K562 (cell line): ENCODE results near the gene LPAR5. TPM values are rescaled to one million over a fixed set of nuclear protein-coding genes. Genes with fewer than 3 reads are reported as not detected.

ENCODE experiments used
- ARID1B ChIP-seq: fragments of 450-650 bp; IDR thresholded peaks from 2 replicates; pipeline ENCODE4 v1.6.1; 2016; ENCODE audit warnings: antibody characterized with exemption, mild to moderate bottlenecking, inconsistent platforms
- EGR1 ChIP-seq: fragments of 450-650 bp; conservative IDR thresholded peaks from 2 replicates; pipeline ENCODE4 v1.6.1; 2017; ENCODE audit warnings: mild to moderate bottlenecking
- KDM5B ChIP-seq: fragments of 200-600 bp; sonication (generic); IDR thresholded peaks from 2 replicates; pipeline ENCODE4 v1.6.1; 2012; ENCODE audit warnings: low read depth, mild to moderate bottlenecking, moderate library complexity, low read length, control low read depth, inconsistent platforms; ENCODE audit not compliant: insufficient replicate concordance
- MYBL2 ChIP-seq, 2 experiments: fragments of 450-650 bp in 1 of 2; sonication (generic) in 1 of 2; formaldehyde crosslinking in 1 of 2; IDR thresholded peaks; 2 replicates each; pipeline versions ENCODE4 v1.6.1 to v1.8.1; 2017 to 2022; ENCODE audit warnings: borderline replicate concordance in 1 of 2, inconsistent platforms in 1 of 2, low read depth in 1 of 2, mild to moderate bottlenecking in 1 of 2, missing genetic modification reagents in 1 of 2, moderate library complexity in 1 of 2
- NFE2 ChIP-seq: IDR thresholded peaks from 2 replicates; pipeline ENCODE4 v1.6.1; 2014; ENCODE audit warnings: antibody characterized with exemption, low read depth
- SIX5 ChIP-seq, 2 experiments: IDR thresholded peaks; 2 replicates each; pipeline ENCODE4 v1.6.1; 2011; ENCODE audit warnings: low read length in 2 of 2, borderline replicate concordance in 1 of 2, low read depth in 1 of 2, mild to moderate bottlenecking in 1 of 2, moderate library complexity in 1 of 2; ENCODE audit not compliant: insufficient read depth in 1 of 2
- TBP ChIP-seq: optimal IDR thresholded peaks from 2 replicates; pipeline ENCODE3; 2011; ENCODE audit warnings: low read depth, low read length, improper control_type of control experiment
- polyA plus RNA-seq, 8 experiments: library from polyadenylated mRNA; depleted of rRNA in 4 of 8; stranded (reverse) in 5 of 8; unstranded in 3 of 8; fragments of >200 nt; fragmentation: Nextera tagmentation in 2 of 8; fragmentation: Illumina TruSeq in 1 of 8; extraction: Ambion mirVana in 2 of 8; extraction: Trizol in 1 of 8; gene quantifications; 2 replicates each; pipeline versions ENCODE4 v1.2.1 to v1.2.3, GENCODE V29; 2011 to 2014; ENCODE audit warnings: inconsistent platforms in 1 of 8, missing spikeins in 1 of 8
- total RNA-seq, 7 experiments: library from RNA; depleted of rRNA in 6 of 7; stranded (reverse); fragments of >200 nt in 6 of 7; fragmentation: Illumina TruSeq in 2 of 7; extraction: Trizol in 2 of 7; gene quantifications; 2 replicates each; pipeline versions ENCODE4 v1.2.1 to v1.2.3, GENCODE V29; 2011 to 2021; ENCODE audit warnings: low replicate concordance in 1 of 7
- TF ChIP-seq, protein P1 (sequence below), 2 experiments: fragments of 450-650 bp; conservative IDR thresholded peaks; 2 replicates each; pipeline ENCODE4 v1.6.1; 2017; ENCODE audit warnings: mild to moderate bottlenecking in 2 of 2, moderate library complexity in 2 of 2
- TF ChIP-seq, protein P2 (sequence below): fragments of 450-650 bp; IDR thresholded peaks from 2 replicates; pipeline ENCODE4 v1.6.1; 2018; ENCODE audit not compliant: partially characterized antibody
- TF ChIP-seq, protein P3 (sequence below), 3 experiments: fragments of 200-800 bp in 1 of 3; fragments of 250-450 bp in 1 of 3; fragments of 450-650 bp in 1 of 3; sonication (Bioruptor Pico) in 1 of 3; sonication (Bioruptor generic) in 1 of 3; formaldehyde crosslinking in 1 of 3; IDR thresholded peaks; 2 replicates each; pipeline versions ENCODE4 v1.6.1 to v1.8.0; 2016 to 2022; ENCODE audit warnings: mild to moderate bottlenecking in 2 of 3, missing genetic modification characterization in 2 of 3, missing compliant biosample characterization in 1 of 3, moderate library complexity in 1 of 3
- TF ChIP-seq, protein P4 (sequence below): fragments of 450-650 bp; formaldehyde crosslinking; IDR thresholded peaks from 2 replicates; pipeline ENCODE4 v1.4.0; 2020; ENCODE audit warnings: mild to moderate bottlenecking
- TF ChIP-seq, protein P5 (sequence below): fragments of 450-650 bp; IDR thresholded peaks from 2 replicates; pipeline ENCODE4 v1.6.1; 2014; ENCODE audit warnings: low read depth, mild to moderate bottlenecking, moderate library complexity, borderline replicate concordance

Gene LPAR5
- total and polyA plus RNA-seq, 9 of the 15 experiments (the other 6 are each of a cell fraction or from before 2014, with no cell fraction given): 1.3 to 11.7 (median 3.6) TPM

DNA sequence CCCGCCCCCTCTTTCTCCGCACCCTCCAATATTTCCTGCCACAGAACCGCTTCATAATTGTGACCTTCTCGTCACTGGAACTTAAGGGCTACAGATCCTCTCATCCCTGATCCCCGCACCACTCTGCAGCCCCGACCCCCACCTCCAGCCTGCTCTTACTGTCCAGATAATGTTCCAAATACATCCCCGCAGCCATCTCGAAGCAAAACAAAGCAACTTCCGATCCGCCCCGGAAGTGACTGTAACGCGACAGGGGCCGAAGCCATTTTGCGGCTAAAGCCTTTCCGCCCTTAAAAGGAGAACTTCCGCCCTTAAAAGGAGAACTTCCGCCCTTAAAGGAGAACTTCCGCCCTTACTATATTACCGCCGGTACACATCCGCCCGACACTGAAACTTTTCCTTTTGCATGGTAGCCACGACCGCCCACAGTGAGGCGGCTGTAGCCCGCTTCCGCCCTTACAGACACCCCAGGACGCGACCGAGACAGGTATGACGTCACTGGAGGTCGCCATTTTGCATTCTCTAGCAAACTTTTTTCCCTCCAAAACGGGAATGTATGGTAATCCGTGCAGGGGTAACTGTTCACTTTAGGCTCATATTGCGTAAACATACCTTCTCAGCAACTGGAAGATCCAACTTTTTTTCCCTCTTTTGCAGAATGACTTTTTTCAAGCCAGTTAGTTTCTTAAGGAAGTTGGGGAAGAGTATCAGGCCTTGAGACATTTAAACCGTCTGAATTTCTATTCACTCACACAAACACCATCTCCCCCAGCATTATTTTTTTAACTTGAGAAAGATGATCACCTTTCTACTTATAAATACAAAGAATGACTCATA, 27.4 kb upstream of the LPAR5 start, which contains the start of gene ING4 (continued):
- TF ChIP-seq ARID1B: no peak
- peak; percentile 80 to 85 for TF ChIP-seq SIX5 (IDR thresholded peaks at IDR 0.05; ENCODE audit: borderline replicate concordance in 1 of 2, insufficient read depth in 1 of 2, low read depth in 1 of 2, low read length in 2 of 2)
- TF ChIP-seq, protein P1, sequence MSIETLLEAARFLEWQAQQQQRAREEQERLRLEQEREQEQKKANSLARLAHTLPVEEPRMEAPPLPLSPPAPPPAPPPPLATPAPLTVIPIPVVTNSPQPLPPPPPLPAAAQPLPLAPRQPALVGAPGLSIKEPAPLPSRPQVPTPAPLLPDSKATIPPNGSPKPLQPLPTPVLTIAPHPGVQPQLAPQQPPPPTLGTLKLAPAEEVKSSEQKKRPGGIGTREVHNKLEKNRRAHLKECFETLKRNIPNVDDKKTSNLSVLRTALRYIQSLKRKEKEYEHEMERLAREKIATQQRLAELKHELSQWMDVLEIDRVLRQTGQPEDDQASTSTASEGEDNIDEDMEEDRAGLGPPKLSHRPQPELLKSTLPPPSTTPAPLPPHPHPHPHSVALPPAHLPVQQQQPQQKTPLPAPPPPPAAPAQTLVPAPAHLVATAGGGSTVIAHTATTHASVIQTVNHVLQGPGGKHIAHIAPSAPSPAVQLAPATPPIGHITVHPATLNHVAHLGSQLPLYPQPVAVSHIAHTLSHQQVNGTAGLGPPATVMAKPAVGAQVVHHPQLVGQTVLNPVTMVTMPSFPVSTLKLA (conservative IDR thresholded peaks at IDR 0.05): peak; percentile 78 to 91
- TF ChIP-seq, protein P2, sequence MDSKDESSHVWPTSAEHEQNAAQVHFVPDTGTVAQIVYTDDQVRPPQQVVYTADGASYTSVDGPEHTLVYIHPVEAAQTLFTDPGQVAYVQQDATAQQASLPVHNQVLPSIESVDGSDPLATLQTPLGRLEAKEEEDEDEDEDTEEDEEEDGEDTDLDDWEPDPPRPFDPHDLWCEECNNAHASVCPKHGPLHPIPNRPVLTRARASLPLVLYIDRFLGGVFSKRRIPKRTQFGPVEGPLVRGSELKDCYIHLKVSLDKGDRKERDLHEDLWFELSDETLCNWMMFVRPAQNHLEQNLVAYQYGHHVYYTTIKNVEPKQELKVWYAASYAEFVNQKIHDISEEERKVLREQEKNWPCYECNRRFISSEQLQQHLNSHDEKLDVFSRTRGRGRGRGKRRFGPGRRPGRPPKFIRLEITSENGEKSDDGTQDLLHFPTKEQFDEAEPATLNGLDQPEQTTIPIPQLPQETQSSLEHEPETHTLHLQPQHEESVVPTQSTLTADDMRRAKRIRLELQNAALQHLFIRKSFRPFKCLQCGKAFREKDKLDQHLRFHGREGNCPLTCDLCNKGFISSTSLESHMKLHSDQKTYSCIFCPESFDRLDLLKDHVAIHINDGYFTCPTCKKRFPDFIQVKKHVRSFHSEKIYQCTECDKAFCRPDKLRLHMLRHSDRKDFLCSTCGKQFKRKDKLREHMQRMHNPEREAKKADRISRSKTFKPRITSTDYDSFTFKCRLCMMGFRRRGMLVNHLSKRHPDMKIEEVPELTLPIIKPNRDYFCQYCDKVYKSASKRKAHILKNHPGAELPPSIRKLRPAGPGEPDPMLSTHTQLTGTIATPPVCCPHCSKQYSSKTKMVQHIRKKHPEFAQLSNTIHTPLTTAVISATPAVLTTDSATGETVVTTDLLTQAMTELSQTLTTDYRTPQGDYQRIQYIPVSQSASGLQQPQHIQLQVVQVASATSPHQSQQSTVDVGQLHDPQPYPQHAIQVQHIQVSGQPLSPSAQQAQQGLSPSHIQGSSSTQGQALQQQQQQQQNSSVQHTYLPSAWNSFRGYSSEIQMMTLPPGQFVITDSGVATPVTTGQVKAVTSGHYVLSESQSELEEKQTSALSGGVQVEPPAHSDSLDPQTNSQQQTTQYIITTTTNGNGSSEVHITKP: peak; percentile 30
- peak; percentile 16; the same call in 1 of the 2 replicates for TF ChIP-seq MYBL2 (IDR thresholded peaks at IDR 0.05; ENCODE audit: low read depth)
- no peak for TF ChIP-seq MYBL2 (CRISPR knock-in tag; IDR thresholded peaks at IDR 0.05; ENCODE audit: borderline replicate concordance)
- peak; percentile 34 for TF ChIP-seq KDM5B
- TF ChIP-seq, protein P3, sequence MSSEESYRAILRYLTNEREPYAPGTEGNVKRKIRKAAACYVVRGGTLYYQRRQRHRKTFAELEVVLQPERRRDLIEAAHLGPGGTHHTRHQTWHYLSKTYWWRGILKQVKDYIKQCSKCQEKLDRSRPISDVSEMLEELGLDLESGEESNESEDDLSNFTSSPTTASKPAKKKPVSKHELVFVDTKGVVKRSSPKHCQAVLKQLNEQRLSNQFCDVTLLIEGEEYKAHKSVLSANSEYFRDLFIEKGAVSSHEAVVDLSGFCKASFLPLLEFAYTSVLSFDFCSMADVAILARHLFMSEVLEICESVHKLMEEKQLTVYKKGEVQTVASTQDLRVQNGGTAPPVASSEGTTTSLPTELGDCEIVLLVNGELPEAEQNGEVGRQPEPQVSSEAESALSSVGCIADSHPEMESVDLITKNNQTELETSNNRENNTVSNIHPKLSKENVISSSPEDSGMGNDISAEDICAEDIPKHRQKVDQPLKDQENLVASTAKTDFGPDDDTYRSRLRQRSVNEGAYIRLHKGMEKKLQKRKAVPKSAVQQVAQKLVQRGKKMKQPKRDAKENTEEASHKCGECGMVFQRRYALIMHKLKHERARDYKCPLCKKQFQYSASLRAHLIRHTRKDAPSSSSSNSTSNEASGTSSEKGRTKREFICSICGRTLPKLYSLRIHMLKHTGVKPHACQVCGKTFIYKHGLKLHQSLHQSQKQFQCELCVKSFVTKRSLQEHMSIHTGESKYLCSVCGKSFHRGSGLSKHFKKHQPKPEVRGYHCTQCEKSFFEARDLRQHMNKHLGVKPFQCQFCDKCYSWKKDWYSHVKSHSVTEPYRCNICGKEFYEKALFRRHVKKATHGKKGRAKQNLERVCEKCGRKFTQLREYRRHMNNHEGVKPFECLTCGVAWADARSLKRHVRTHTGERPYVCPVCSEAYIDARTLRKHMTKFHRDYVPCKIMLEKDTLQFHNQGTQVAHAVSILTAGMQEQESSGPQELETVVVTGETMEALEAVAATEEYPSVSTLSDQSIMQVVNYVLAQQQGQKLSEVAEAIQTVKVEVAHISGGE (CRISPR knock-in tag; IDR thresholded peaks at IDR 0.05): peak in 2 of 3 experiments; percentile 28 to 96; a peak in 3 of 6 replicates
- no peak; the same call in 1 of the 2 replicates for TF ChIP-seq NFE2
- TF ChIP-seq, protein P4, sequence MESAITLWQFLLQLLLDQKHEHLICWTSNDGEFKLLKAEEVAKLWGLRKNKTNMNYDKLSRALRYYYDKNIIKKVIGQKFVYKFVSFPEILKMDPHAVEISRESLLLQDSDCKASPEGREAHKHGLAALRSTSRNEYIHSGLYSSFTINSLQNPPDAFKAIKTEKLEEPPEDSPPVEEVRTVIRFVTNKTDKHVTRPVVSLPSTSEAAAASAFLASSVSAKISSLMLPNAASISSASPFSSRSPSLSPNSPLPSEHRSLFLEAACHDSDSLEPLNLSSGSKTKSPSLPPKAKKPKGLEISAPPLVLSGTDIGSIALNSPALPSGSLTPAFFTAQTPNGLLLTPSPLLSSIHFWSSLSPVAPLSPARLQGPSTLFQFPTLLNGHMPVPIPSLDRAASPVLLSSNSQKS (CRISPR knock-in tag): no peak
- TF ChIP-seq TBP: peak; percentile 45
- TF ChIP-seq, protein P5, sequence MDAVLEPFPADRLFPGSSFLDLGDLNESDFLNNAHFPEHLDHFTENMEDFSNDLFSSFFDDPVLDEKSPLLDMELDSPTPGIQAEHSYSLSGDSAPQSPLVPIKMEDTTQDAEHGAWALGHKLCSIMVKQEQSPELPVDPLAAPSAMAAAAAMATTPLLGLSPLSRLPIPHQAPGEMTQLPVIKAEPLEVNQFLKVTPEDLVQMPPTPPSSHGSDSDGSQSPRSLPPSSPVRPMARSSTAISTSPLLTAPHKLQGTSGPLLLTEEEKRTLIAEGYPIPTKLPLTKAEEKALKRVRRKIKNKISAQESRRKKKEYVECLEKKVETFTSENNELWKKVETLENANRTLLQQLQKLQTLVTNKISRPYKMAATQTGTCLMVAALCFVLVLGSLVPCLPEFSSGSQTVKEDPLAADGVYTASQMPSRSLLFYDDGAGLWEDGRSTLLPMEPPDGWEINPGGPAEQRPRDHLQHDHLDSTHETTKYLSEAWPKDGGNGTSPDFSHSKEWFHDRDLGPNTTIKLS: peak; percentile 70
- peak; percentile 40 for TF ChIP-seq EGR1
